HepG2 (cell line): ENCODE measurements around the gene ZDHHC7. TPM values are rescaled to one million over a fixed set of nuclear protein-coding genes. Genes with fewer than 3 reads are reported as not detected.
A peak's percentile ranks its signal among the peaks of the same experiment; 100 is the strongest.

Experiments used
- ARID2 ChIP-seq: sonication (generic); formaldehyde crosslinking; IDR thresholded peaks from 2 replicates; pipeline ENCODE4 v1.8.1; 2022; ENCODE audit warnings: mild to moderate bottlenecking, missing genetic modification reagents, borderline replicate concordance
- EEA1 ChIP-seq: sonication (generic); formaldehyde crosslinking; IDR thresholded peaks from 2 replicates; pipeline ENCODE4 v1.5.1; 2020; ENCODE audit warnings: mild to moderate bottlenecking, missing genetic modification reagents, borderline replicate concordance
- FOXJ3 ChIP-seq: sonication (generic); formaldehyde crosslinking; IDR thresholded peaks from 2 replicates; pipeline ENCODE4 v1.4.0; 2020; ENCODE audit warnings: missing genetic modification reagents, mild to moderate bottlenecking, borderline replicate concordance
- GATAD2A ChIP-seq: IDR thresholded peaks from 2 replicates; pipeline ENCODE4 v1.6.1; 2016
- HDAC2 ChIP-seq: sonication (generic); formaldehyde crosslinking; IDR thresholded peaks from 2 replicates; pipeline ENCODE4 v1.4.0; 2020; ENCODE audit warnings: missing genetic modification reagents
- HOXA7 ChIP-seq: sonication (generic); formaldehyde crosslinking; IDR thresholded peaks from 2 replicates; pipeline ENCODE4 v1.8.1; 2022; ENCODE audit warnings: mild to moderate bottlenecking, missing genetic modification reagents, moderate library complexity
- IKZF5 ChIP-seq: IDR thresholded peaks from 2 replicates; pipeline ENCODE4 v1.6.1; 2018; ENCODE audit warnings: missing genetic modification reagents, mild to moderate bottlenecking, missing compliant biosample characterization
- KDM5A ChIP-seq: fragments of 200-600 bp; sonication (generic); IDR thresholded peaks from 2 replicates; pipeline ENCODE4 v1.7.0; 2018; ENCODE audit warnings: antibody characterized with exemption, mild to moderate bottlenecking, low read length, borderline replicate concordance
- KLF16 ChIP-seq, 2 experiments: sonication (generic) in 1 of 2; formaldehyde crosslinking in 1 of 2; IDR thresholded peaks; 2 replicates each; pipeline versions ENCODE4 v1.6.1 to v1.8.0; 2016 to 2023; ENCODE audit warnings: missing genetic modification reagents in 2 of 2, missing compliant biosample characterization in 1 of 2
- RXRA ChIP-seq: sonication (generic); formaldehyde crosslinking; IDR thresholded peaks from 2 replicates; pipeline ENCODE4 v1.5.1; 2020; ENCODE audit warnings: missing genetic modification reagents
- SIN3A ChIP-seq: IDR thresholded peaks from 2 replicates; pipeline ENCODE4 v1.6.1; 2011; ENCODE audit warnings: low read depth, mild to moderate bottlenecking, control low read depth, low read length, borderline replicate concordance
- TAF1 ChIP-seq: sonication (generic); formaldehyde crosslinking; IDR thresholded peaks from 2 replicates; pipeline ENCODE4 v1.4.0; 2020; ENCODE audit warnings: missing genetic modification reagents
- TEAD2 ChIP-seq: sonication (generic); formaldehyde crosslinking; IDR thresholded peaks from 2 replicates; pipeline ENCODE4 v1.9.0; 2021; ENCODE audit warnings: missing genetic modification reagents
- THAP8 ChIP-seq: sonication (generic); formaldehyde crosslinking; IDR thresholded peaks from 2 replicates; pipeline ENCODE4 v1.5.1; 2020; ENCODE audit warnings: missing genetic modification reagents, mild to moderate bottlenecking, borderline replicate concordance
- ZC3H13 ChIP-seq: sonication (generic); formaldehyde crosslinking; IDR thresholded peaks from 2 replicates; pipeline ENCODE4 v1.8.1; 2023; ENCODE audit warnings: mild to moderate bottlenecking, missing genetic modification reagents, moderate library complexity
- ZFYVE20 ChIP-seq: sonication (generic); formaldehyde crosslinking; IDR thresholded peaks from 2 replicates; pipeline ENCODE4 v1.8.0; 2023; ENCODE audit warnings: low read depth, mild to moderate bottlenecking, moderate library complexity, missing genetic modification reagents, borderline replicate concordance
- ZNF44 ChIP-seq: sonication (generic); formaldehyde crosslinking; IDR thresholded peaks from 2 replicates; pipeline ENCODE4 v1.5.1; 2020; ENCODE audit warnings: mild to moderate bottlenecking, missing genetic modification reagents
- ZNF546 ChIP-seq: sonication (generic); formaldehyde crosslinking; conservative IDR thresholded peaks from 2 replicates; pipeline ENCODE4 v1.8.1; 2023; ENCODE audit warnings: mild to moderate bottlenecking, missing genetic modification reagents
- ZNF607 ChIP-seq: sonication (generic); formaldehyde crosslinking; IDR thresholded peaks from 2 replicates; pipeline ENCODE4 v1.5.1; 2020; ENCODE audit warnings: missing genetic modification reagents, mild to moderate bottlenecking, borderline replicate concordance
- ZSCAN30 ChIP-seq: sonication (generic); formaldehyde crosslinking; IDR thresholded peaks from 2 replicates; pipeline ENCODE4 v1.5.0; 2020; ENCODE audit warnings: mild to moderate bottlenecking, missing genetic modification reagents
- polyA plus RNA-seq, 8 experiments: library from polyadenylated mRNA; depleted of rRNA in 3 of 8; stranded (reverse) in 7 of 8; unstranded in 1 of 8; fragments of >200 nt; fragmentation: Illumina TruSeq in 4 of 8; extraction: Trizol in 4 of 8; gene quantifications; 2 replicates each; pipeline versions ENCODE4 v1.2.1 to v1.2.3, GENCODE V29; 2011 to 2016; ENCODE audit warnings: low read depth in 4 of 8, missing spikeins in 1 of 8, mixed read lengths in 1 of 8; ENCODE audit not compliant: insufficient read depth in 1 of 8
- total RNA-seq, 5 experiments: library from RNA; depleted of rRNA; stranded (reverse); fragments of >200 nt; fragmentation: Illumina TruSeq; extraction: Trizol; gene quantifications; 2 replicates each; pipeline ENCODE4 v1.2.3, GENCODE V29; 2016; ENCODE audit warnings: low read depth in 1 of 5
- TF ChIP-seq, protein P1 (sequence below): sonication (generic); formaldehyde crosslinking; IDR thresholded peaks from 2 replicates; pipeline ENCODE4 v1.9.0; 2021; ENCODE audit warnings: missing genetic modification reagents, mild to moderate bottlenecking, borderline replicate concordance
- TF ChIP-seq, protein P2 (sequence below): sonication (generic); formaldehyde crosslinking; IDR thresholded peaks from 2 replicates; pipeline ENCODE4 v1.4.0; 2020; ENCODE audit warnings: missing genetic modification reagents
- TF ChIP-seq, protein P3 (sequence below): sonication (generic); formaldehyde crosslinking; IDR thresholded peaks from 2 replicates; pipeline ENCODE4 v1.9.0; 2022; ENCODE audit warnings: low read depth, missing genetic modification reagents

The ZDHHC7 gene
- total and polyA plus RNA-seq, 2 of the 13 experiments (the other 11 are each of a cell fraction or from before 2014, with no cell fraction given) = 46.8 to 67.6 TPM

- TF ChIP-seq, protein P1, sequence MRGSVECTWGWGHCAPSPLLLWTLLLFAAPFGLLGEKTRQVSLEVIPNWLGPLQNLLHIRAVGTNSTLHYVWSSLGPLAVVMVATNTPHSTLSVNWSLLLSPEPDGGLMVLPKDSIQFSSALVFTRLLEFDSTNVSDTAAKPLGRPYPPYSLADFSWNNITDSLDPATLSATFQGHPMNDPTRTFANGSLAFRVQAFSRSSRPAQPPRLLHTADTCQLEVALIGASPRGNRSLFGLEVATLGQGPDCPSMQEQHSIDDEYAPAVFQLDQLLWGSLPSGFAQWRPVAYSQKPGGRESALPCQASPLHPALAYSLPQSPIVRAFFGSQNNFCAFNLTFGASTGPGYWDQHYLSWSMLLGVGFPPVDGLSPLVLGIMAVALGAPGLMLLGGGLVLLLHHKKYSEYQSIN (CRISPR knock-in tag) = no peak
- TF ChIP-seq TAF1 (CRISPR knock-in tag) (no peak), HDAC2 (CRISPR knock-in tag) (peak; percentile 41; the same call in 1 of the 2 replicates), ZNF44 (no peak), TEAD2 (CRISPR knock-in tag) (no peak), EEA1 (CRISPR knock-in tag) (no peak), THAP8 (no peak), ZNF607 (CRISPR knock-in tag) (0 out of 2 replicates have a peak, but pooled peaks have one; percentile 26), GATAD2A (CRISPR knock-in tag) (peak; percentile 77), IKZF5 (CRISPR knock-in tag) (peak; percentile 54; the same call in 1 of the 2 replicates), ARID2 (CRISPR knock-in tag) (no peak), FOXJ3 (CRISPR knock-in tag) (no peak; the same call in 1 of the 2 replicates), ZFYVE20 (no peak), ZNF546 (no peak), HOXA7 (no peak), KLF16 (CRISPR knock-in tag; IDR thresholded peaks at IDR 0.05) (no peak), KDM5A (no peak), ZSCAN30 (CRISPR knock-in tag) (no peak), RXRA (CRISPR knock-in tag) (peak; percentile 93), ZC3H13 (CRISPR knock-in tag) (no peak; the same call in 1 of the 2 replicates), SIN3A (no peak)
- TF ChIP-seq, protein P2, sequence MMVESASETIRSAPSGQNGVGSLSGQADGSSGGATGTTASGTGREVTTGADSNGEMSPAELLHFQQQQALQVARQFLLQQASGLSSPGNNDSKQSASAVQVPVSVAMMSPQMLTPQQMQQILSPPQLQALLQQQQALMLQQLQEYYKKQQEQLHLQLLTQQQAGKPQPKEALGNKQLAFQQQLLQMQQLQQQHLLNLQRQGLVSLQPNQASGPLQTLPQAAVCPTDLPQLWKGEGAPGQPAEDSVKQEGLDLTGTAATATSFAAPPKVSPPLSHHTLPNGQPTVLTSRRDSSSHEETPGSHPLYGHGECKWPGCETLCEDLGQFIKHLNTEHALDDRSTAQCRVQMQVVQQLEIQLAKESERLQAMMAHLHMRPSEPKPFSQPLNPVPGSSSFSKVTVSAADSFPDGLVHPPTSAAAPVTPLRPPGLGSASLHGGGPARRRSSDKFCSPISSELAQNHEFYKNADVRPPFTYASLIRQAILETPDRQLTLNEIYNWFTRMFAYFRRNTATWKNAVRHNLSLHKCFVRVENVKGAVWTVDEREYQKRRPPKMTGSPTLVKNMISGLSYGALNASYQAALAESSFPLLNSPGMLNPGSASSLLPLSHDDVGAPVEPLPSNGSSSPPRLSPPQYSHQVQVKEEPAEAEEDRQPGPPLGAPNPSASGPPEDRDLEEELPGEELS (CRISPR knock-in tag) = peak; percentile 26; the same call in 1 of the 2 replicates
- TF ChIP-seq, protein P3, sequence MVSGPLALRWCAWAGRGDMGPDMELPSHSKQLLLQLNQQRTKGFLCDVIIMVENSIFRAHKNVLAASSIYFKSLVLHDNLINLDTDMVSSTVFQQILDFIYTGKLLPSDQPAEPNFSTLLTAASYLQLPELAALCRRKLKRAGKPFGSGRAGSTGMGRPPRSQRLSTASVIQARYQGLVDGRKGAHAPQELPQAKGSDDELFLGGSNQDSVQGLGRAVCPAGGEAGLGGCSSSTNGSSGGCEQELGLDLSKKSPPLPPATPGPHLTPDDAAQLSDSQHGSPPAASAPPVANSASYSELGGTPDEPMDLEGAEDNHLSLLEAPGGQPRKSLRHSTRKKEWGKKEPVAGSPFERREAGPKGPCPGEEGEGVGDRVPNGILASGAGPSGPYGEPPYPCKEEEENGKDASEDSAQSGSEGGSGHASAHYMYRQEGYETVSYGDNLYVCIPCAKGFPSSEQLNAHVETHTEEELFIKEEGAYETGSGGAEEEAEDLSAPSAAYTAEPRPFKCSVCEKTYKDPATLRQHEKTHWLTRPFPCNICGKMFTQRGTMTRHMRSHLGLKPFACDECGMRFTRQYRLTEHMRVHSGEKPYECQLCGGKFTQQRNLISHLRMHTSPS (CRISPR knock-in tag) = peak; percentile 67; the same call in 1 of the 2 replicates
Observed at GRCh38 chr16:84947996-84948850, 63.1 kb downstream of the ZDHHC7 start (continued).
